ENCODE data around the gene BARHL1. TPM values are rescaled to one million over a fixed set of nuclear protein-coding genes. Genes with fewer than 3 reads are reported as not detected.

The BARHL1 gene
- total and polyA plus RNA-seq, 9 of the 15 experiments (the other 6 are each of a cell fraction or from before 2014, with no cell fraction given), result not detected

DNA sequence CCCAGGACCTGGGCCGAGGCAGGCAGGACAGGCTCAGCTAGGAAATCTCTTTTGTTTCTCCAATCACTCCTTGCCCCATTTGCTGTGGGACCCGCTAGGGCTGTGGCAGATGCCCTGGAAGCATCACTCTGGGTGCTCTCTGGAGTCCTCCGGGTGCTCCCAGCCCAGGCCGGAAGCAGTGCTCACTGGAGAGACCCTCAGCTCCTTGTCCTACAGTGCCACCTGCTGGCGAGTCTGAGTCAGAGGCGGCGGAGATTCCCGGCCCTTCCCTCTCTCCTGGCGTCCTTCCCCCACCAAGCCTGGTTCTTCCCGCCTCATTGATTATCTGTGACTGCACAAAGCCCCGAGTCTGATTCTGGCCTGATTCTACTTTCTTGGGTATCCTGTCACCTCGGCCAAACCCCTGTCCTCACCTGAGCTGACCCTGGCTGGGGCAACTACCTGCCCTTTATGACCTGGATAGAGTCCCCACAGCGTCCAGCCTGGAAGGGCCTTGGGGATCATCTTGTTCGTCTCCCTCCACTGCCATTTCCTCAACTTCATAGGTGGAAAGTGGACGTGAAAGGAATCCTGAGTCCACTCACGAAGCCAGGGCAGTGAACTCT is 7.3 kb upstream of the BARHL1 start (continued):
- TF ChIP-seq, protein P1, sequence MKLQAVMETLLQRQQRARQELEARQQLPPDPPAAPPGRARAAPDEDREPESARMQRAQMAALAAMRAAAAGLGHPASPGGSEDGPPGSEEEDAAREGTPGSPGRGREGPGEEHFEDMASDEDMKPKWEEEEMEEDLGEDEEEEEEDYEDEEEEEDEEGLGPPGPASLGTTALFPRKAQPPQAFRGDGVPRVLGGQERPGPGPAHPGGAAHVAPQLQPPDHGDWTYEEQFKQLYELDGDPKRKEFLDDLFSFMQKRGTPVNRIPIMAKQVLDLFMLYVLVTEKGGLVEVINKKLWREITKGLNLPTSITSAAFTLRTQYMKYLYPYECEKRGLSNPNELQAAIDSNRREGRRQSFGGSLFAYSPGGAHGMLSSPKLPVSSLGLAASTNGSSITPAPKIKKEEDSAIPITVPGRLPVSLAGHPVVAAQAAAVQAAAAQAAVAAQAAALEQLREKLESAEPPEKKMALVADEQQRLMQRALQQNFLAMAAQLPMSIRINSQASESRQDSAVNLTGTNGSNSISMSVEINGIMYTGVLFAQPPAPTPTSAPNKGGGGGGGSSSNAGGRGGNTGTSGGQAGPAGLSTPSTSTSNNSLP (IDR thresholded peaks at IDR 0.05; ENCODE audit: borderline replicate concordance, low read depth, low read length), result no peak
- TF ChIP-seq STAT5B (CRISPR knock-in tag; IDR thresholded peaks at IDR 0.05), result no peak
- no peak for TF ChIP-seq MLLT1 (IDR thresholded peaks at IDR 0.05)
- TF ChIP-seq ARID2 (IDR thresholded peaks at IDR 0.05), result peak; percentile 70
- TF ChIP-seq SIN3A (IDR thresholded peaks at IDR 0.05; ENCODE audit: borderline replicate concordance in 2 of 2, control insufficient read depth in 1 of 2, low read depth in 2 of 2, low read length in 2 of 2), result no peak
- no peak for TF ChIP-seq E4F1 (CRISPR knock-in tag; IDR thresholded peaks at IDR 0.05; ENCODE audit: borderline replicate concordance)
- TF ChIP-seq REST (IDR thresholded peaks at IDR 0.05; ENCODE audit: borderline replicate concordance), result peak; percentile 80
- TF ChIP-seq REST (CRISPR knock-in tag; IDR thresholded peaks at IDR 0.05; ENCODE audit: low read depth), result no peak
- TF ChIP-seq, protein P2, sequence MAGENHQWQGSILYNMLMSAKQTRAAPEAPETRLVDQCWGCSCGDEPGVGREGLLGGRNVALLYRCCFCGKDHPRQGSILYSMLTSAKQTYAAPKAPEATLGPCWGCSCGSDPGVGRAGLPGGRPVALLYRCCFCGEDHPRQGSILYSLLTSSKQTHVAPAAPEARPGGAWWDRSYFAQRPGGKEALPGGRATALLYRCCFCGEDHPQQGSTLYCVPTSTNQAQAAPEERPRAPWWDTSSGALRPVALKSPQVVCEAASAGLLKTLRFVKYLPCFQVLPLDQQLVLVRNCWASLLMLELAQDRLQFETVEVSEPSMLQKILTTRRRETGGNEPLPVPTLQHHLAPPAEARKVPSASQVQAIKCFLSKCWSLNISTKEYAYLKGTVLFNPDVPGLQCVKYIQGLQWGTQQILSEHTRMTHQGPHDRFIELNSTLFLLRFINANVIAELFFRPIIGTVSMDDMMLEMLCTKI (IDR thresholded peaks at IDR 0.05; ENCODE audit: partially characterized antibody), result no peak
- TF ChIP-seq ELF1 (tag; IDR thresholded peaks at IDR 0.05), result peak; percentile 45; the same call in 1 of the 2 replicates
- TF ChIP-seq KLF6 (CRISPR knock-in tag; IDR thresholded peaks at IDR 0.05; ENCODE audit: borderline replicate concordance), result no peak
- TF ChIP-seq BDP1 (IDR thresholded peaks at IDR 0.05; ENCODE audit: insufficient read depth, insufficient read length), result no peak

All from K562 (cell line).